NCI-H345 treated with DMSO at 0.1 percent for 48 hours (cell line): ENCODE measurements around the gene SPIRE2.
"Not testable (repeated sequence)": the region's sequence is repeated elsewhere in the genome, so short reads cannot be mapped to it uniquely, and the experiment has no call there.

ENCODE experiments used
- DNase-seq: peaks from one replicate; lab custom pipeline; 2025; ENCODE audit not compliant: unreplicated experiment; lab: John Stamatoyannopoulos, UW

The SPIRE2 gene

DNA sequence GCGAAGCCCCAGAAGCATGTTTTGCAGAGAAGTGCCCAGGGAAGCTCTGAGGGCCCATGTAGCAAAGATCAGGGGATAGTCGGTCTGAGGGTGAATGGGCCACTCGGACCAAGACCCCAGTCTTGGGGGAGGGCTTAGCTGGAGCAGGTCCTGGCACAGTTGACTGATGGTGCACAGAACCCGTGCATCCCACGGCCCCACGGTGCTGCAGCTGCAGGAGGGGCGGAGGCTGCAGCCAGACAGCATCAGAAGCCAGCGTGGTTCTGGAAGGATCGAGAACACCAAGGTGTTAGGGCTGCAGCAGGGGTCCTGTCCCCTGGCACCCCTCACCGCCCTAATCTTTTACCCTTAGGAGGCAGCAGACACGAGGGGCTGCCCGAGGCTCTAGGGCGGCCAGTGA, 83.9 kb downstream of the SPIRE2 start:
- DNase-seq = no peak

DNA sequence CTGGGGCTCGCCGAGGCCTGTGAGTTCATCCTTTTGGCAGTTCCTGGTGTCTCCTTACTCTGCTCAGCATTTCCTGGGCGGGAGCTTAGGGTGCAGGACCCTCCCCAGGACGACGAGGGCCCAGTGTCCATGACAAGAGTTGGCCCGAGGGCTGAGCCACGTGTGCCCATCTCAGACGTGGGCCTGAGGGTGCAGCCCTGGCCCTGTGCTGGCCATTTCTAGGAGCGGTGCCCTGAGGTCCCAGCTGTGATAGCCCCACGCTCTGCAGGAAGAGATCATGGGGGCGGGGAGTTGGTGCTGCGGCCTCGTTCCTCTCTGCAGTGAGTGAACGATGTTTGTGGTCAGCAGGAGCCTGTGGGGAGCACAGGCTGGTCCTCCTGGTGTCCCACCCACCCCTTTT, 84.4 kb downstream of the SPIRE2 start:
- DNase-seq = no peak

DNA sequence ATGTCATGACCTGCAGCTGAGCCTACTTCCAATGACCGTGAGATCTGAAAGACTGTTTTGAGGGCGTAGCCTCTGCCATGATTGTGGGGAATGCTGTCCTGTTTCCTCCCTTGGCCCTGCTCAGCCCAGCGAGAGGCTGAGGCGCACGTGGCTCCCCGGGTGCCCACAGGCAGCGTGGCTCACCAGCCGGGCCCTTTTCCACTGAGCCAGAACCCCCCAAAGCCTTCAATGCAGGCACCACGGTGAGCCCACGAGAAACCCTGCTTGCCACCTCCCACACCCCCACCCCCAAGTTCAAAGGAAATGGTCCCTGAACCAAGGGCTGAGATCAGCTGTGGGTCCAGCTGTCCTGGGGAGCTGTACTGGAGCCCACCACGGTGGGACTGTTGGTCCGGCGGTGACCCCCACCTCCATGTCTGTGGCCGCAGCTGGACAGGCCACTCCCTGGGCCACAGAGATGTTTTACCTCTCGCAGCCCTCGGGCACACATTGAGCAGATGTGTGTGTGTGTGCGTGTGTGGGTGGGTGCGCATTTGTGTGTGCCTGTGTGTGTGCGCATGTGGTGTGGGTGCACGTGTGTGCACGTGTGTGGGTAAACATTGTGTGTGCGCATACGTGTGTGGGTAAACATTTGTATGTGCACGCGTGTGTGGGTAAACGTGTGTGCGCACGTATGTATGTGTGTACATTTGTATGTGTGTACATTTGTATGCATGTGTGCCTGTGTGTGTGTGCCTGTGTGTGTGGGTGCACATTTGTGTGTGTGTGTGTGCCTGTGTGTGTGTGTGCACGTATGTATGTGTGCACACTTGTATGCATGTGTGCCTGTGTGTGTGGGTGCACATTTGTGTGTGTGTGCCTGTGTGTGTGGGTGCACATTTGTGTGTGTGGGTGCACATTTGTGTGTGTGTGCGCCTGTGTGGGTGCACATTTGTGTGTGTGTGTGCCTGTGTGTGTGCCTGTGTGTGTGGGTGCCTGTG, 85.4 kb downstream of the SPIRE2 start:
- no peak for DNase-seq

DNA sequence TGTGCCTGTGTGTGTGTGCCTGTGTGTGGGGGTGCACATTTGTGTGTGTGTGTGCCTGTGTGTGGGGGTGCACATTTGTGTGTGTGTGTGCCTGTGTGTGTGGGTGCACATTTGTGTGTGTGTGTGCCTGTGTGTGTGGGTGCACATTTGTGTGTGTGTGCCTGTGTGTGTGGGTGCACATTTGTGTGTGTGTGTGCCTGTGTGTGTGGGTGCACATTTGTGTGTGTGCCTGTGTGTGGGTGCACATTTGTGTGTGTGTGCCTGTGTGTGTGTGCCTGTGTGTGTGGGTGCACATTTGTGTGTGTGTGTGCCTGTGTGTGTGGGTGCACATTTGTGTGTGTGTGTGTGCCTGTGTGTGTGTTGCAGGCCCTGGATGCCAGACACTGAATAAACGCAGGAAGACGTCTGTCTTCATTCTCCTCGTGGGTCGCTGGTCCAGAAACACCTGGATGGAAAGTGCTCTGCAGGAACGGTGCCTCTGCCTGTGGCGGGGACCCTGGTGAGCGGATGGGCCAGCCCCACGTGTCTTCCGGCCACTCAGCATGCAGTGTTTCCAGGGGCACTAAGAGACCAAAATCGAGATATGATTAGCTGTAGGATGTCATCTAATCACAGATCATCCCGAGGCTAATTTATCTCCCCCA, 86.5 kb downstream of the SPIRE2 start:
- not testable (repeated sequence) for DNase-seq

DNA sequence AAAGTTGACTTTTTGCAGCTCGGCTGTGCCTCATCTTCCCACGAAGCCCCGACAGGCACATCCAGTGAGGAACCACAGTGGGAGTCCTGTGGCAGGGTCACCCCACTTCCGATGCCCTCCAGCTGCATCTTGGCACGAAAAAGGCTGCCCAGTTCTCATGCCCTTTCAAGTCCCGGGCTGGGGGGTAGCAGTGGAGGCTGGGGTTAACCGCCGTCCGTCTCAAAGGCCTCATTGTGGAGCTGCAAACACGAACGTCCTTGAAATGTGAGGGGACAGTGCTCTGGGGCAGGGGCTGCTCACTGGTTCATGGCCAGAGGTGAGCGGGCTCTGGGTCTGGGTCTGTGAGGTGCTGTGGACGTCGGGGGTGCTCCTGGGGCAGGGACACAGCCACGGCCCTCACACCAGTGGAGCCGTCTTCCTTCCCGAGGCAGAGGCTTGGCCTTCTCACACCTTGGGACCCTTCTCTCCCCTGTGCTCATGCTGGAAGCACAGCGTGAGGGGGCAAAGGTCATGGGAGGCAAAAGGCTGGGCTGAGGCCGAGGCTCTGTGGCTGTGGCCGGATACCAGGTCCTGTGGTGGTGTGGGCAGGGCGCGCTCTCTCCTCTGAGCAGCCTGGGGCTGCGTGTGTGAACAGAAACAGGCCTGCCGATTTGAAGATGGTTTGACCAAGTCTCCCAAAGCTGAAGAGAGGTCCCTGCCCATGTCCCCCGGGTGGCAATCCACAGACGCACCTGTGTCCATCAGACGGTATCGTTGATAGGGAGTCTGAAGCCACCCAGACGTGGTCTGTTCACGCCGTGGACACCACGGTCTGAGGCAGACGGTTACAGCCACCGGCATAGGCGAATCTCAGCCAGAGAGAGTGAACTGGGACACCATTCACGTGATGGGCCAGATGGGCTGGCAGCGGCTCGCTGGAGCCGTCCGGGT, 87.3 kb downstream of the SPIRE2 start:
- no peak for DNase-seq

DNA sequence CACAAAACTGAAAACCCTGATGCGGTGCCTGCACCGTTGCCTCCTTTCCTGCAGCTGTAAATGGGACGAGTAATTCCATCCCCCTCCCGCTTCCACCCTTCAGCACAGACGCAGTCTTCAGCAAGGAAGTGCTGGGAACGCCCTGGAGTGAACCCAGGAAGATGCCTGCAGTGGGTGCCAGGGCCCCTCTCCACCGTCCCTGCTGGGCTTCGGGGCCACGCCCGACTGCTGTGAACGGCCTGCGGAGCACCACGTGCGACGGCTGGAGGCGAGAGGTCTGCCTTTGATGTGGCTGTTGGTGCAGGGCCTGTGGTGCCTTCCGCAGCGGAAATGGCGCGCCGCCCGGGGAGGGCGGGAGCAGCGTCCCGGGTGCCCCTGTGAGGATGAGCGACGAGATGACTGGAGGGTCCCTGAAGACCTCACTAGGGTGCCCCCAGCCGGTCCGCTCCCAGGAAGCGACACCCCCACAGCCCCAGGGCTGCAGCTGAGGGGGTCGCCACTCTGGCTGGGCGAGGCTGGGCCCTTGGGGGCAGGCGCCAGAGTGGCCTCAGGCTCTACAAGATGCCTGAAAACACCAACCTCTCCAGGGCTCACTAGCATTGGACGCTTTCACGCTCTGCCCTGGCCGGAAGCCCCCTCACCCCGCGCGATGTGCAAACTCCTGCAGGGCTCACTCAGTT, 89.6 kb downstream of the SPIRE2 start:
- DNase-seq = no peak

DNA sequence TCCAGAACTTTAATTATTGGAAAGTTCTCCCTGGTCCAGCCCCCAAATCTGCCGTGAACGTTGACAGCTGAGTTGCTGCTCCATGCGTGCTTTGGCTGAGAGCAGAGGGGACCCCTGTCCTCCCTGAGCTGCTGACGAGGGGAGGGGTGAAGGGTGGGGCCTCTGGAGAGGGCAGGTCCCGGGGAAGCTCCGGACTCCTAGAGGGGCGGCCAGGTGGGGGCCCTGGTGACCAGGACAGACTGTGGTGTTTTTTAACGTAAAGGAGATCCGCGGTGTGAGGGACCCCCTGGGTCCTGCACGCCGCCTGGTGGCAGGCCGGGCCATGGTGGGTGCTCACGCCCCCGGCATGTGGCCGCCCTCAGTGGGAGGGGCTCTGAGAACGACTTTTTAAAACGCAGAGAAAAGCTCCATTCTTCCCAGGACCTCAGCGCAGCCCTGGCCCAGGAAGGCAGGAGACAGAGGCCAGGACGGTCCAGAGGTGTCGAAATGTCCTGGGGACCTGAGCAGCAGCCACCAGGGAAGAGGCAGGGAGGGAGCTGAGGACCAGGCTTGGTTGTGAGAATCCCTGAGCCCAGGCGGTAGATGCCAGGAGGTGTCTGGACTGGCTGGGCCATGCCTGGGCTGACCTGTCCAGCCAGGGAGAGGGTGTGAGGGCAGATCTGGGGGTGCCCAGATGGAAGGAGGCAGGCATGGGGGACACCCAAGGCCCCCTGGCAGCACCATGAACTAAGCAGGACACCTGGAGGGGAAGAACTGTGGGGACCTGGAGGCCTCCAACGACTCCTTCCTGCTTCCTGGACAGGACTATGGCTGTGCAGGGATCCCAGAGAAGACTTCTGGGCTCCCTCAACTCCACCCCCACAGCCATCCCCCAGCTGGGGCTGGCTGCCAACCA, 90.4 kb downstream of the SPIRE2 start, which contains the start of gene MC1R:
Gene MC1R, plus strand, starts transcription at position 410 of the 895 bp plus-strand sequence. Its CDS starts 397 bp downstream, at position 807.
- DNase-seq = no peak

DNA sequence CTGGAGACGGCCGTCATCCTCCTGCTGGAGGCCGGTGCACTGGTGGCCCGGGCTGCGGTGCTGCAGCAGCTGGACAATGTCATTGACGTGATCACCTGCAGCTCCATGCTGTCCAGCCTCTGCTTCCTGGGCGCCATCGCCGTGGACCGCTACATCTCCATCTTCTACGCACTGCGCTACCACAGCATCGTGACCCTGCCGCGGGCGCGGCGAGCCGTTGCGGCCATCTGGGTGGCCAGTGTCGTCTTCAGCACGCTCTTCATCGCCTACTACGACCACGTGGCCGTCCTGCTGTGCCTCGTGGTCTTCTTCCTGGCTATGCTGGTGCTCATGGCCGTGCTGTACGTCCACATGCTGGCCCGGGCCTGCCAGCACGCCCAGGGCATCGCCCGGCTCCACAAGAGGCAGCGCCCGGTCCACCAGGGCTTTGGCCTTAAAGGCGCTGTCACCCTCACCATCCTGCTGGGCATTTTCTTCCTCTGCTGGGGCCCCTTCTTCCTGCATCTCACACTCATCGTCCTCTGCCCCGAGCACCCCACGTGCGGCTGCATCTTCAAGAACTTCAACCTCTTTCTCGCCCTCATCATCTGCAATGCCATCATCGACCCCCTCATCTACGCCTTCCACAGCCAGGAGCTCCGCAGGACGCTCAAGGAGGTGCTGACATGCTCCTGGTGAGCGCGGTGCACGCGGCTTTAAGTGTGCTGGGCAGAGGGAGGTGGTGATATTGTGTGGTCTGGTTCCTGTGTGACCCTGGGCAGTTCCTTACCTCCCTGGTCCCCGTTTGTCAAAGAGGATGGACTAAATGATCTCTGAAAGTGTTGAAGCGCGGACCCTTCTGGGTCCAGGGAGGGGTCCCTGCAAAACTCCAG, 91.5 kb downstream of the SPIRE2 start:
- no peak for DNase-seq

DNA sequence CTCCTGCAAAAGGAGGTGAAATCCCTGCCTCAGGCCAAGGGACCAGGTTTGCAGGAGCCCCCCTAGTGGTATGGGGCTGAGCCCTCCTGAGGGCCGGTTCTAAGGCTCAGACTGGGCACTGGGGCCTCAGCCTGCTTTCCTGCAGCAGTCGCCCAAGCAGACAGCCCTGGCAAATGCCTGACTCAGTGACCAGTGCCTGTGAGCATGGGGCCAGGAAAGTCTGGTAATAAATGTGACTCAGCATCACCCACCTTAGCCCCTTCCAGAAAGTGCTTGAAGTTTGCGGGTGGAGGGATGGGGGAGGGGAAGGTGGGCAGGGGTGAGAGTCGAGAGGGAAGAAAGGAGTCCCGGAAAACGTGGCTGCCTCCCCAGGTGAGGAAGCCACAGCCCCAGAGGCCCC, 92.4 kb downstream of the SPIRE2 start:
- DNase-seq = no peak
